DND-41 (cell line): ENCODE results near the gene RBM47.

ENCODE experiments used
- ATAC-seq: fragments of 200-7000 bp; cut with Tn5 transposase; 3 replicates; pipeline ENCODE4 v1.9.1; 2021; ENCODE audit warnings: low read depth; ENCODE audit not compliant: insufficient read depth
- DNase-seq: peaks from one replicate; pipeline ENCODE4 v3.0.0-alpha.2; 2020
- H2AFZ ChIP-seq: 2 replicates; pipeline ENCODE4 v1.6.0; 2012; ENCODE audit warnings: low read depth, low read length
- H3K27ac ChIP-seq: 2 replicates; pipeline ENCODE4 v1.5.1; 2012; ENCODE audit warnings: low read length, inconsistent platforms
- H3K27me3 ChIP-seq: fragments of 200-600 bp; sonication (generic); 2 replicates; pipeline ENCODE4 v1.6.0; 2012; ENCODE audit warnings: low read length, mild to moderate bottlenecking, inconsistent platforms; ENCODE audit not compliant: insufficient read depth, poor library complexity
- H3K36me3 ChIP-seq: 2 replicates; pipeline ENCODE4 v1.5.1; 2012; ENCODE audit warnings: low read length, inconsistent platforms; ENCODE audit not compliant: insufficient read depth
- H3K4me1 ChIP-seq: 2 replicates; pipeline ENCODE4 v1.5.1; 2012; ENCODE audit warnings: mild to moderate bottlenecking, low read length; ENCODE audit not compliant: insufficient read depth
- H3K4me2 ChIP-seq: 2 replicates; pipeline ENCODE4 v1.6.0; 2012; ENCODE audit warnings: mild to moderate bottlenecking, moderate library complexity, low read length, inconsistent platforms; ENCODE audit not compliant: insufficient read depth
- H3K4me3 ChIP-seq, 2 experiments: fragments of 200-600 bp in 1 of 2; shearing (Covaris generic) in 1 of 2; 2 replicates each; pipeline ENCODE4 v1.5.1; 2012 to 2016; ENCODE audit warnings: inconsistent platforms in 2 of 2, low read length in 2 of 2, mild to moderate bottlenecking in 2 of 2, low read depth in 1 of 2, moderate library complexity in 1 of 2
- H3K79me2 ChIP-seq: 2 replicates; pipeline ENCODE4 v1.6.0; 2012; ENCODE audit warnings: low read length, inconsistent platforms; ENCODE audit not compliant: insufficient read depth
- H3K9ac ChIP-seq: 2 replicates; pipeline ENCODE4 v1.6.0; 2012; ENCODE audit warnings: low read depth, mild to moderate bottlenecking, inconsistent platforms, low read length, moderate library complexity
- H3K9me3 ChIP-seq: 2 replicates; pipeline ENCODE4 v1.5.1; 2012; ENCODE audit warnings: low read length, moderate library complexity, mild to moderate bottlenecking, inconsistent platforms; ENCODE audit not compliant: insufficient read depth, severe bottlenecking
- H4K20me1 ChIP-seq: 2 replicates; pipeline ENCODE4 v1.6.0; 2012; ENCODE audit warnings: low read length; ENCODE audit not compliant: insufficient read depth
- EZH2 ChIP-seq: IDR thresholded peaks from 3 replicates; pipeline ENCODE4 v1.6.1; 2012; ENCODE audit warnings: borderline replicate concordance, low read depth, mild to moderate bottlenecking, moderate library complexity, low read length, inconsistent platforms; ENCODE audit not compliant: severe bottlenecking
- TF ChIP-seq, protein P1 (sequence below): IDR thresholded peaks from 2 replicates; pipeline ENCODE4 v1.5.1; 2012; ENCODE audit warnings: borderline replicate concordance, low read length, moderate library complexity, mild to moderate bottlenecking; ENCODE audit not compliant: poor library complexity, severe bottlenecking; ENCODE audit errors: extremely low read depth

Gene RBM47

DNA sequence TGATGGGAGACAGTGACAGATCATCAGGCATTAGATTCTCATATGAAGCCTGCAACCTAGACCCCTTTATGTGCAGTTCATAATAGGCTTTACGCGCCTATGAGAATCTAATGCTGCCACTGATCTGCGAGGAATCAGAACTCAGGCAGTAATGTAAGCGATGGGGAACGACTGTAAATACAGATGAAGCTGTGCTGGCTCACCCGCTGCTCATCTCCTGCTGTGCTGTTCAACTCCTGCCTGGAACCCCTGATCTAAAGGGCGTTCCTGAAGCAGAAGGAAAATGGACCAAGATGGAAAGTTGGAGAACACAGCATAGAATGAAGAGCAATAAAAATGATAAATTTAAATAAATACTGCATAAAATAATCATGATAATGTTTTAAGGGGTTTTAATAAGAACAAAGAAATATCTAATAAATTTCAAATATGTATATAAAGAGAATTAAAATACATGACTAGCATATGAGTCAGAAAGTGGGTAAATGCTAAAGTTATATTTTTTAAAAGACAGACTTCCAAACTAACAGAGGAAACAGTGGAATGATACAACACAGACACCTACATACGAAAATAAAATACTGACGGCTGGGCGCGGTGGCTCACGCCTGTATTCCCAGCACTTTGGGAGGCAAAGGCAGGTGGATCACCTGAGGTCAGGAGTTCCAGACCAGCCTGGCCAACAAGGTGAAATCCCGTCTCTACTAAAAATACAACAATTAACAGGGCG lies 59.2 kb downstream of the RBM47 start:
- H3K4me3 ChIP-seq: no peak overlapping the region
- H3K9me3 ChIP-seq: no peaks in the 10 kb centered on the region
- H3K4me2 ChIP-seq: no peak overlapping the region
- H3K4me1 ChIP-seq: no peaks in the 10 kb centered on the region
- no peaks in the 10 kb centered on the region for H3K27me3 ChIP-seq
- no peaks in the 10 kb centered on the region for H4K20me1 ChIP-seq
- H2AFZ ChIP-seq: no peak overlapping the region
- H3K79me2 ChIP-seq: no peaks in the 10 kb centered on the region
- no peak for TF ChIP-seq EZH2
- TF ChIP-seq, protein P1, sequence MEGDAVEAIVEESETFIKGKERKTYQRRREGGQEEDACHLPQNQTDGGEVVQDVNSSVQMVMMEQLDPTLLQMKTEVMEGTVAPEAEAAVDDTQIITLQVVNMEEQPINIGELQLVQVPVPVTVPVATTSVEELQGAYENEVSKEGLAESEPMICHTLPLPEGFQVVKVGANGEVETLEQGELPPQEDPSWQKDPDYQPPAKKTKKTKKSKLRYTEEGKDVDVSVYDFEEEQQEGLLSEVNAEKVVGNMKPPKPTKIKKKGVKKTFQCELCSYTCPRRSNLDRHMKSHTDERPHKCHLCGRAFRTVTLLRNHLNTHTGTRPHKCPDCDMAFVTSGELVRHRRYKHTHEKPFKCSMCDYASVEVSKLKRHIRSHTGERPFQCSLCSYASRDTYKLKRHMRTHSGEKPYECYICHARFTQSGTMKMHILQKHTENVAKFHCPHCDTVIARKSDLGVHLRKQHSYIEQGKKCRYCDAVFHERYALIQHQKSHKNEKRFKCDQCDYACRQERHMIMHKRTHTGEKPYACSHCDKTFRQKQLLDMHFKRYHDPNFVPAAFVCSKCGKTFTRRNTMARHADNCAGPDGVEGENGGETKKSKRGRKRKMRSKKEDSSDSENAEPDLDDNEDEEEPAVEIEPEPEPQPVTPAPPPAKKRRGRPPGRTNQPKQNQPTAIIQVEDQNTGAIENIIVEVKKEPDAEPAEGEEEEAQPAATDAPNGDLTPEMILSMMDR: no peak
- no peak for ATAC-seq
- no peak overlapping the region for H3K27ac ChIP-seq
- DNase-seq: no peak
- H3K36me3 ChIP-seq: no peaks in the 10 kb centered on the region
- H3K9ac ChIP-seq: no peak overlapping the region

DNA sequence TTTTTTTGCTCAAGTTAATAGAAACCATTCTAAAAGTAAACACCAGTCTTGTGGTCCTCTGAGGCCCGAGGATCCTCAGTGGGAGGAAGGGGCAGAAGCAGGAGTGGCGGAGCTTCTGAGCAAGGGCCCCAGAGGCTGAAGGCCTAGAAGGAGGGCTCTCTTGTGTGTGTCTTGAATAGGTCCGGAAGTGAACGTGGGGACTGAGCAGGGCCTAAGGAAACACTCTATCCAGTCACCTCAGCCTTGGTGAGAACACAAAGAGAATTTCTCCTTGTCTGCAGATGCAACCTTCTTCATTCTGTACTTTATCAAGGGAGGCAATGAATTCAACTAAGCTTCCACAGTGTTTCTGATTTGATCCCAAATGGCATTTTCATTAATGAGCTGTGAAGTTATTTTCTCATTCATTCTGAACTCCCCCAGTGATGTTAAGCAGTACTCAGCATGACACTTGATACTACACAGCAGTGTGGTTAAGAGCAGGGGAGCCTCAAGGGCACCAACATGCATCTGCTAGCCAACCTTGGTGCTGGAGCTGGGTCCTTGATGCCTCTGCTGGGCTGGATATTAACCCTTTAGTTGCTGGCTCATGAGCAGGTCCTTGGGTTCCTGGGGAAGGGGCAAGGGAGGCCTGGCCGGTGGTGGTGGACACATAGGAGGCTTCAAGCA lies 64.7 kb downstream of the RBM47 start:
- Histone ChIP-seq H3K27ac (no peak overlapping the region), H3K4me1 (no peaks in the 10 kb centered on the region), H4K20me1 (no peaks in the 10 kb centered on the region), H3K27me3 (peaks cover 3% of the 10 kb centered on the region), H3K9me3 (no peaks in the 10 kb centered on the region), H2AFZ (no peak overlapping the region), H3K79me2 (no peaks in the 10 kb centered on the region), H3K9ac (no peak overlapping the region), H3K4me2 (no peak overlapping the region), H3K36me3 (no peaks in the 10 kb centered on the region), H3K4me3 (no peak overlapping the region)
- TF ChIP-seq, protein P1: no peak
- no peak for TF ChIP-seq EZH2
- ATAC-seq: no peak
- no peak for DNase-seq

DNA sequence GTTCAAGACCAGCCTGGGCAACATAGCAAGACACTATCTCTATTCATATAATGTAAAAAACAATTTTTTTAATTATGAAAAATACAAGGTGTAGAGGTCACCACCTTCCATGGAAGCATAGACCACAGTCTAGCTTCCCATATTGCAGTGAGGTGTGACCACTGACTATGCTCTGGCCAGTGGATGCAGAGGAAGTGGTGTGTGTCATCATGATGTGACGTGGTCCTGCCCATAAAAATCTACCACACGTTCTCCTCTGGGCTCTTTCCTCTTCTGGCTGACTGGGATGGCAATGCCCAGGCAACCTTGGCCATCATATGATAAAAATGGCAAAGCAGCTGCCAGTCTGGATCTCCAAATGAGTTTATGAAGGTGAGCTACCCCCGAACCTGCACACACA lies 65.7 kb downstream of the RBM47 start:
- Histone ChIP-seq H3K4me2 (no peak overlapping the region), H3K27ac (no peak overlapping the region), H3K4me1 (no peaks in the 10 kb centered on the region), H2AFZ (no peak overlapping the region), H3K9me3 (no peaks in the 10 kb centered on the region), H3K4me3 (no peak overlapping the region), H3K27me3 (peaks cover 3% of the 10 kb centered on the region), H3K36me3 (no peaks in the 10 kb centered on the region), H4K20me1 (no peaks in the 10 kb centered on the region), H3K9ac (no peak overlapping the region), H3K79me2 (no peaks in the 10 kb centered on the region)
- no peak for DNase-seq
- TF ChIP-seq, protein P1: no peak
- no peak for TF ChIP-seq EZH2
- ATAC-seq: no peak
